Fibroblast of the aortic adventitia (primary cell): ENCODE results near the gene CHMP2A. TPM values are rescaled to one million over a fixed set of nuclear protein-coding genes. Genes with fewer than 3 reads are reported as not detected.
"Not testable (repeated sequence)": the region's sequence is repeated elsewhere in the genome, so short reads cannot be mapped to it uniquely, and the experiment has no call there.

Experiments
- DNase-seq: peaks from one replicate; pipeline ENCODE4 v3.0.0-alpha.2; 2010; ENCODE audit warnings: low read depth
- H3K4me3 ChIP-seq: 2 replicates; pipeline ENCODE4 v1.5.1; 2011; ENCODE audit warnings: low read depth, mild to moderate bottlenecking, control low read depth, low read length, moderate library complexity
- CTCF ChIP-seq: IDR thresholded peaks from 2 replicates; pipeline ENCODE4 v1.5.1; 2011; ENCODE audit warnings: mild to moderate bottlenecking, low read length, control low read depth, inconsistent platforms; ENCODE audit not compliant: insufficient read depth
- small RNA-seq: library from RNA; depleted of rRNA; stranded (forward); fragments of <200 nt; gene quantifications from one replicate; pipeline ENCODE3, GENCODE V24; 2012
- total RNA-seq: library from RNA; depleted of rRNA; stranded (reverse); fragments of >200 nt; gene quantifications from 2 replicates; pipeline ENCODE4 v1.2.3, GENCODE V29; 2012; ENCODE audit warnings: low replicate concordance

The CHMP2A gene
- total RNA-seq, 1 donor, result 109 TPM

- TF ChIP-seq CTCF, result no peak
- DNase-seq, result no peak
- H3K4me3 ChIP-seq, result no peak overlapping the region
These were observed 44.6 kb downstream of the CHMP2A start for GRCh38 chr19:58510084-58510862.

- no peak overlapping the region for H3K4me3 ChIP-seq
- TF ChIP-seq CTCF, result no peak
- no peak for DNase-seq
These were observed 45.2 kb downstream of the CHMP2A start for GRCh38 chr19:58509731-58510083.

- H3K4me3 ChIP-seq, DNase-seq: not testable (repeated sequence)
These were observed 47.2 kb downstream of the CHMP2A start for GRCh38 chr19:58507602-58508223.

Small RNA genes lying within 50 kb of the gene (small RNA-seq; reads per million reads assigned to genes)
- gene MIR6807 (0.19 reads per million), gene RN7SL525P (not detected)

Other genes starting within 250 kb of the CHMP2A start
- 33.2 and 41.1 TPM in 2 replicates for gene ERVK3-1, start 249.7 kb downstream of the CHMP2A start, total RNA-seq
- 2.9 and 4.1 TPM in 2 replicates for gene ZSCAN22, start 228.1 kb downstream of the CHMP2A start, total RNA-seq
- gene A1BG, start 201.6 kb downstream of the CHMP2A start, total RNA-seq, result 6.8 TPM in 1 of 2 replicates, not detected in the other
- 0.98 and 1.1 TPM in 2 replicates for gene ZNF497, start 192.4 kb downstream of the CHMP2A start, total RNA-seq
- gene ZNF837, start 174.1 kb downstream of the CHMP2A start, total RNA-seq, result 2.6 and 3.4 TPM in 2 replicates
- 178 and 1,453 TPM in 2 replicates for gene RPS5, start 167.8 kb downstream of the CHMP2A start, total RNA-seq
- gene RNF225, start 159.4 kb downstream of the CHMP2A start, total RNA-seq, result not detected in 2 replicates
- 14.4 and 17.1 TPM in 2 replicates for gene ZNF584, start 146.5 kb downstream of the CHMP2A start, total RNA-seq
- gene ZNF132, start 115.0 kb downstream of the CHMP2A start, total RNA-seq, result 9.2 and 10.8 TPM in 2 replicates
- gene ZNF324B, start 103.5 kb downstream of the CHMP2A start, total RNA-seq, result 9.2 and 9.5 TPM in 2 replicates
- 9.2 and 18.4 TPM in 2 replicates for gene ZNF324, start 88.0 kb downstream of the CHMP2A start, total RNA-seq
- gene ZNF446, start 78.8 kb downstream of the CHMP2A start, total RNA-seq, result 6.7 and 7.5 TPM in 2 replicates
- 5.2 and 5.5 TPM in 2 replicates for gene SLC27A5, start 43.1 kb downstream of the CHMP2A start, total RNA-seq
- 9.2 and 9.9 TPM in 2 replicates for gene ZBTB45, start 35.3 kb downstream of the CHMP2A start, total RNA-seq
- 233 and 474 TPM in 2 replicates for gene TRIM28, start 11.0 kb downstream of the CHMP2A start, total RNA-seq
- gene UBE2M, start 3.5 kb upstream of the CHMP2A start, total RNA-seq, result 36.8 and 55.1 TPM in 2 replicates
- 15.5 and 21.1 TPM in 2 replicates for gene MZF1, start 18.2 kb upstream of the CHMP2A start, total RNA-seq